Vagina (tissue), 2 donors: ENCODE results near the gene KDM4B. TPM values are rescaled to one million over a fixed set of nuclear protein-coding genes. Genes with fewer than 3 reads are reported as not detected.

Experiments
- DNase-seq, 2 donors: peaks; one replicate each; pipeline ENCODE4 v3.0.0-alpha.2; 2017; ENCODE audit errors: extremely low spot score in 2 of 2
- H3K27ac ChIP-seq: fragments of 200-600 bp; sonication (generic); one replicate; pipeline ENCODE4 v1.5.1; 2019
- H3K27me3 ChIP-seq: fragments of 200-600 bp; sonication (generic); one replicate; pipeline ENCODE4 v1.5.1; 2019
- H3K36me3 ChIP-seq, 2 donors: fragments of 200-600 bp; sonication (generic); one replicate each; pipeline ENCODE4 v1.5.1; 2017 to 2019
- H3K4me1 ChIP-seq: fragments of 200-600 bp; sonication (generic); one replicate; pipeline ENCODE4 v1.5.1; 2019
- H3K4me3 ChIP-seq, 2 donors: fragments of 200-600 bp; sonication (generic); 1 replicate in 1 of 2; 2 replicates in 1 of 2; pipeline ENCODE4 v1.5.1; 2016 to 2019
- H3K9me3 ChIP-seq: fragments of 200-600 bp; sonication (generic); one replicate; pipeline ENCODE4 v1.5.1; 2019
- POLR2A ChIP-seq, 2 donors: fragments of 450-650 bp; IDR thresholded peaks; one replicate each; pipeline ENCODE4 v1.6.1; 2017; ENCODE audit warnings: antibody characterized with exemption in 2 of 2, mild to moderate bottlenecking in 2 of 2, moderate library complexity in 2 of 2
- POLR2AphosphoS5 ChIP-seq, 2 donors: sonication (generic); formaldehyde crosslinking; IDR thresholded peaks; one replicate each; pipeline ENCODE4 v1.9.0; 2017; ENCODE audit warnings: antibody characterized with exemption in 2 of 2, mild to moderate bottlenecking in 2 of 2, low read depth in 1 of 2; ENCODE audit not compliant: insufficient read depth in 1 of 2
- intact Hi-C: fragments of 100-400 bp; cut with DNase I; formaldehyde crosslinking; loops from one replicate; pipeline ENCODE4 v1.15.1; 2023
- total RNA-seq: library from RNA; depleted of rRNA; stranded (reverse); fragments of >200 nt; gene quantifications from one replicate; pipeline ENCODE4 v1.2.3, GENCODE V29; 2016
- TF ChIP-seq, protein P1 (sequence below), 3 experiments: fragments of 450-650 bp in 2 of 3; fragments of 200-600 bp in 1 of 3; sonication (generic) in 1 of 3; IDR thresholded peaks; one replicate each; pipeline ENCODE4 v1.5.1; 2017 to 2019; ENCODE audit warnings: antibody characterized with exemption in 3 of 3, mild to moderate bottlenecking in 2 of 3, moderate library complexity in 2 of 3

The KDM4B gene
- total RNA-seq, 1 donor from 2014 or later: 59.7 TPM

GRCh38 chr19:5032101-5032967 lies 63.4 kb downstream of the KDM4B start:
- no peak for TF ChIP-seq POLR2AphosphoS5 (IDR thresholded peaks at IDR 0.05; ENCODE audit: insufficient read depth in 1 of 2, low read depth in 1 of 2)
- TF ChIP-seq, protein P1, sequence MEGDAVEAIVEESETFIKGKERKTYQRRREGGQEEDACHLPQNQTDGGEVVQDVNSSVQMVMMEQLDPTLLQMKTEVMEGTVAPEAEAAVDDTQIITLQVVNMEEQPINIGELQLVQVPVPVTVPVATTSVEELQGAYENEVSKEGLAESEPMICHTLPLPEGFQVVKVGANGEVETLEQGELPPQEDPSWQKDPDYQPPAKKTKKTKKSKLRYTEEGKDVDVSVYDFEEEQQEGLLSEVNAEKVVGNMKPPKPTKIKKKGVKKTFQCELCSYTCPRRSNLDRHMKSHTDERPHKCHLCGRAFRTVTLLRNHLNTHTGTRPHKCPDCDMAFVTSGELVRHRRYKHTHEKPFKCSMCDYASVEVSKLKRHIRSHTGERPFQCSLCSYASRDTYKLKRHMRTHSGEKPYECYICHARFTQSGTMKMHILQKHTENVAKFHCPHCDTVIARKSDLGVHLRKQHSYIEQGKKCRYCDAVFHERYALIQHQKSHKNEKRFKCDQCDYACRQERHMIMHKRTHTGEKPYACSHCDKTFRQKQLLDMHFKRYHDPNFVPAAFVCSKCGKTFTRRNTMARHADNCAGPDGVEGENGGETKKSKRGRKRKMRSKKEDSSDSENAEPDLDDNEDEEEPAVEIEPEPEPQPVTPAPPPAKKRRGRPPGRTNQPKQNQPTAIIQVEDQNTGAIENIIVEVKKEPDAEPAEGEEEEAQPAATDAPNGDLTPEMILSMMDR (IDR thresholded peaks at IDR 0.05): no peak
- TF ChIP-seq POLR2A (IDR thresholded peaks at IDR 0.05): no peak
- no peak overlapping the region for H3K27ac ChIP-seq
- H3K36me3 ChIP-seq: peaks cover 0 to 14% of the 10 kb centered on the region in 2 donors
- H3K27me3 ChIP-seq: no peaks in the 10 kb centered on the region
- intact Hi-C loops: loop anchor here (5.0 kb wide), 1 partner anchor 155 kb away; no protein-coding TSS in a partner anchor
- DNase-seq: no peak
- no peaks in the 10 kb centered on the region for H3K9me3 ChIP-seq
- no peak overlapping the region for H3K4me3 ChIP-seq
- peaks cover 66% of the 10 kb centered on the region for H3K4me1 ChIP-seq

DNA sequence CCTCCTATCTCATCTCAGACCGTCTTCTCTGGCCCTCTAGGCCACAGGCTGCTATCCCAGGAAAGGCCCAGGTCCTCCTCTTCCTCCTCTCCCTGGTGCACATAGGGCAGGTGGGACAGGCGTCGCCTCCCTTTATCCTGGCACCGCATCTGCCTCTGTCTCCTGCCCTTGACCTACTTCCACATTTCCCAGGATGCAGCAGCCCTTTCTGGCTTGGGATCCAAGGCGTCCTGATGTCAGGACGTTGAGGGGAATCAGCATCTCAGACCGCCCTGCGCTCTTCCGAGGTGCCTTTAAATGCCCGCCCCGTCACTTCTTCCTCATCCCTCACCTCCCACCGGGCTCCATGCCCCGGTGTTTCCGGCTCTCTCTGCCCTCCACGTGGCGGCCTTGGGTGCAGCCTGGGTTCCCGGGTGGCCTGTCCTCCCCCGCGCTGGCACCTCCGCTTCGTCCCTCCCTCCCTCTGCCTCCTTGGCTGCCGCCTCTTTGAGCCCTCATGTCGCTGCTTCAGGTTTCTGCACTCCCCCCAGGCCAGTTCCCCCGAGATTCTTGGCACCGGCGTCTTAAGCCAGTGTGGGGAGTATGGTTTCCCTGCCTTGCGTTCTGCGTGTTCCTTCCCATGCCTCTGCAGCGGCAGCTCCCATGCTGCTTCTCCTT lies 66.3 kb downstream of the KDM4B start:
- Histone ChIP-seq H3K27ac (no peak overlapping the region), H3K36me3 (peaks cover 0 to 22% of the 10 kb centered on the region in 2 donors), H3K4me1 (peaks cover 70% of the 10 kb centered on the region), H3K27me3 (no peaks in the 10 kb centered on the region), H3K9me3 (no peaks in the 10 kb centered on the region), H3K4me3 (no peak overlapping the region)
- no peak for TF ChIP-seq POLR2A (IDR thresholded peaks at IDR 0.05)
- peak in 1 of 2 donors; percentile 15 for TF ChIP-seq POLR2AphosphoS5 (IDR thresholded peaks at IDR 0.05; ENCODE audit: insufficient read depth in 1 of 2, low read depth in 1 of 2)
- TF ChIP-seq, protein P1 (IDR thresholded peaks at IDR 0.05): no peak
- intact Hi-C loops: no loop called here
- DNase-seq: no peak

DNA sequence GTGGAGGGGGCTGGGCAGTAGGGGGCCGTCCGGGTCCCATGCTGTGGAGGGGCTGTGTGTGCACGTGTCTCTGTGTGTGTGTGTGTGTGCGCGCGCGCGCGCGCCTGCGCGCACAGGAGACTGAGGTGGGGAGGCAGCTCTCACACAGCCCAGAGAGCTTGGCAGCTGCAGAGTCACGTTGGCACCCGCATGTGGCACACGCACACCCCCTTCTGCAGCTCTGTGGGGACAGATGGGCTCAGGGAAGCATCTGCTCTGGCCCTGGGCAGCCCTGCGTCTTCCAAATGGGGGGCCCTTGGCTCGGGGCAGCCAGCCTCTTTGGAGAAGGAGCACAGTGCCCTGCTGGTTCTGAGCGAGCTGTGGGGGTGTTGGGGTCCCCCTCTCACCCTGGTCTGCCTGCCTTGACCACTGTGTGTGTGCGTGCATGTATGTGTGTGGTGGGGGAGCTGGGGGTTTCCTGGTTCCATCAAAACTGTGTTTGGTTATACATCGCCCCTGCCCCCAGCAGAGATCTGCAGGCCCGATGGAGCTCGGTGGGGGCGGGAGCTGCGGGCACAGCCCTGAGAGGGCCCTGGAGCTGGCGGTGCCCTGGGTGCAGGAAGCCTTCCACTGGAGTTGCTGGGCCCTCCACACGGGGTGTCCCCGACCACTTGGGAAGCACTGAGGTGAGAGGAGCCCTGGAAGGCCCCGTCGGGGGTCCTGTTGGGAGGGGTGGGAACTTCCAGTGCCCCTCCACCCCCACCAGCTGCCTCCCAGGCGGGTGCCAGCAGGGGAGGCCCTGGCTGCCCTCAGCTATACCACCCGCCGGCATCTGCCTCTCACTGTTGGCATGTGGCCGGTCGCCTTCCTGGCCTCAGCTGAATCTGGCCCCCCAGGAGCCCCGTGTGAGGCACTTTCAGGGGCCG lies 67.1 kb downstream of the KDM4B start:
- intact Hi-C loops: loop anchor here (2.0 kb wide), 1 partner anchor 223 kb away; no protein-coding TSS in a partner anchor
- Histone ChIP-seq H3K4me1 (peaks cover 62% of the 10 kb centered on the region), H3K9me3 (no peaks in the 10 kb centered on the region), H3K36me3 (peaks cover 0 to 30% of the 10 kb centered on the region in 2 donors), H3K4me3 (no peak overlapping the region), H3K27me3 (no peaks in the 10 kb centered on the region), H3K27ac (peak overlapping the region; percentile 53)
- TF ChIP-seq, protein P1 (IDR thresholded peaks at IDR 0.05): no peak
- TF ChIP-seq POLR2A (IDR thresholded peaks at IDR 0.05): no peak
- TF ChIP-seq POLR2AphosphoS5 (IDR thresholded peaks at IDR 0.05; ENCODE audit: insufficient read depth in 1 of 2, low read depth in 1 of 2): no peak
- no peak for DNase-seq

GRCh38 chr19:5036698-5037563 lies 68.0 kb downstream of the KDM4B start:
- intact Hi-C loops: loop anchor here (2.0 kb wide), 1 partner anchor 224 kb away; no protein-coding TSS in a partner anchor
- Histone ChIP-seq H3K4me3 (peak overlapping the region; percentile 7 to 15), H3K27ac (peak overlapping the region; percentile 53), H3K27me3 (no peaks in the 10 kb centered on the region), H3K9me3 (no peaks in the 10 kb centered on the region), H3K36me3 (peaks cover 0 to 38% of the 10 kb centered on the region in 2 donors), H3K4me1 (peaks cover 60% of the 10 kb centered on the region)
- DNase-seq: no peak
- TF ChIP-seq POLR2AphosphoS5 (IDR thresholded peaks at IDR 0.05; ENCODE audit: insufficient read depth in 1 of 2, low read depth in 1 of 2) (no peak), POLR2A (IDR thresholded peaks at IDR 0.05) (no peak)
- TF ChIP-seq, protein P1 (IDR thresholded peaks at IDR 0.05): no peak
